Neuron (in vitro differentiated cells): ENCODE results near the gene CCL8.

ENCODE experiments used
- H2AFZ ChIP-seq: one replicate; pipeline ENCODE4 v1.6.1; 2013; ENCODE audit warnings: low read depth, mild to moderate bottlenecking, inconsistent platforms, low read length, moderate library complexity
- H3K27me3 ChIP-seq: one replicate; pipeline ENCODE4 v1.6.1; 2013; ENCODE audit warnings: low read length; ENCODE audit not compliant: insufficient read depth
- H3K36me3 ChIP-seq: one replicate; pipeline ENCODE4 v1.6.1; 2013; ENCODE audit warnings: low read length; ENCODE audit not compliant: insufficient read depth
- H3K4me1 ChIP-seq: one replicate; pipeline ENCODE4 v1.6.1; 2013; ENCODE audit warnings: low read length; ENCODE audit not compliant: insufficient read depth
- H3K4me3 ChIP-seq: 2 replicates; pipeline ENCODE4 v1.5.1; 2013; ENCODE audit warnings: mild to moderate bottlenecking, low read length, moderate library complexity
- H3K9me3 ChIP-seq: one replicate; pipeline ENCODE4 v1.6.1; 2013; ENCODE audit warnings: low read length

CCL8 gene

DNA sequence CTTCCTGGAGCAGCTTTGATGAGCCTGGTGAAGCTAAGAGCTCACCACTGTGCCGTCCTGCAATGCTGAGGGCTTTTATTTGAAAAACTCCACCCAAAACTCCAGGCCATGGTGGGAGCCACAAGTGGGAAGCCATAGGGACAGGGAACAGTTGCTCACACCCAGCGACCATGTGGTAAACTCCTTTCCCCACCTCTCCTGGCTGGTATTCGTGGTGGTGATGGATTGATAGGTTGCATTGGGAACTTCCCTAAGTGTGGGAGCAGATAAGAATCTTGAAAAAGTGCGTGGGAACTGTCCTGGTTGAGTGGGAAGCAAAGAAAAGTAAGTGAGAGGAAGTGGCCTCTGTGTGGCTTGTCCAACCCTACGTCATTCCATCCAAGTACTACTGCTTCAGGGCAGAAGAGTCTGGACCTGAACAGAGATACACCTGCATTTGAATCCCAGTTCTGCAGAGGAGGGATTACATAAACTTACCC is 44.0 kb downstream of the CCL8 start, which contains the start of gene CCL1:
Gene CCL1, minus strand, starts transcription at position 51 of the 479 bp plus-strand sequence. CDS start 72 bp downstream, outside the sequence.
- H3K4me3 ChIP-seq = no peak within 1 kb of the TSS
- H3K9me3 ChIP-seq = no peaks in the 10 kb centered on the region
- H3K36me3 ChIP-seq = no peaks in the 10 kb centered on the region
- no peaks in the 10 kb centered on the region for H3K27me3 ChIP-seq
- H3K4me1 ChIP-seq = no peaks in the 10 kb centered on the region
- no peak within 1 kb of the TSS for H2AFZ ChIP-seq

DNA sequence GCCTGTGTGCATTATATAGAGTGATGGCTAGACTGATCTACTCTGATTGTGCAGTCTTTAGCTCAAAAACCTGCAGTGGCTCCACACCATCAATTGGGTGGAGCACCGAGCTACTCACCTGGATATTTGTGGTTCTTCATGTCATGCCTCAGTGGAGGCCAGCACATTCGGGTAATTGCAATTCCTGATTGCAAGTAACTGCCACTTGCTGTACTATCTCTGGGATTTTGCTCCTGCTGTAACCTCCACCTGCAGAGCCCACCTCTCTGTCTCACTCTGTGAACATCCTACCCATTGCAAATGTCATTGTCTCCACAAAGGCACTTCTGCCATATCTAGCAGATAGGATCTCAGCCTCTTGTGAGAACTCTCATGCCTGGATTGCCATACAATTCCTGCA is 45.5 kb downstream of the CCL8 start:
- Histone ChIP-seq H3K4me1 (no peaks in the 10 kb centered on the region), H3K36me3 (no peaks in the 10 kb centered on the region), H3K9me3 (no peaks in the 10 kb centered on the region), H2AFZ (no peak overlapping the region), H3K27me3 (no peaks in the 10 kb centered on the region), H3K4me3 (no peak overlapping the region)

DNA sequence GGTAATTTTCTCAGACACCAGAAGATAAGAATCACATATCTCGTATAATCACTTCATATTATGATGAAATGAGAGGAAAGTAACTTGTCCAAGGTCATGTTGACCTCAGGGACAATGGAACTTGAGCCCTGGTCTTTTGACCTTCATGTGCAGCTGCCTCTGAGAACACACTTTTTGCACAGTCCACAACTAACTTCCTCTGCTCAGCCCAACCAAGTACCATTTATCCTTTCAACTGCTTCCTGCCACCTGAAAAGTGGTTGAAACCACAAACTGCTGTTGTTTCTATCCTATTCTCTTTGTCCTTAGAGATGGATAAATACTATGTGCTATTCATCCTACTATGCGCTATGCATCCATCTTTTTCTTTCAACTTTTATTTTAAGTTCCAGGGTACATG is 46.1 kb downstream of the CCL8 start:
- Histone ChIP-seq H3K4me1 (no peaks in the 10 kb centered on the region), H3K4me3 (no peak overlapping the region), H3K9me3 (no peaks in the 10 kb centered on the region), H3K36me3 (no peaks in the 10 kb centered on the region), H3K27me3 (no peaks in the 10 kb centered on the region), H2AFZ (no peak overlapping the region)

DNA sequence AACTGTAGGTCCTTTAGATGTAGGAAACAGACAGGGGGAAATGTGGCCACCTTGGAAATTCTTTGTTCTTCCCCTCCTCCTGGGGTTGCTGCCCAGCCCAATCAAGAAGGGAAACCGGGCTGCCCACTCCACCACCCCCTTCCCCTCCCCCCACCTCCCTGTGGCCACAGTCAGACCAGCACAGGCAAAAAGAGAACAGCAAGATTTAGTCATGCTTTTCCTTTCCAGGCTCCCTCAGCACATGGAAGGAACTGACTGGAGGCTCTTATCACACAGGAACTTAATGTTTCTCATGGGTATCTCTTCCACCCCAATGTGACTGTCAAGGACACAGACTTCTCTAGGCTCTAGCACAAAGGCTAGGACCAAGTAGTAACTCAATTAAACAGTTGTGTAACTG is 46.8 kb downstream of the CCL8 start:
- no peaks in the 10 kb centered on the region for H3K4me1 ChIP-seq
- no peak overlapping the region for H3K4me3 ChIP-seq

DNA sequence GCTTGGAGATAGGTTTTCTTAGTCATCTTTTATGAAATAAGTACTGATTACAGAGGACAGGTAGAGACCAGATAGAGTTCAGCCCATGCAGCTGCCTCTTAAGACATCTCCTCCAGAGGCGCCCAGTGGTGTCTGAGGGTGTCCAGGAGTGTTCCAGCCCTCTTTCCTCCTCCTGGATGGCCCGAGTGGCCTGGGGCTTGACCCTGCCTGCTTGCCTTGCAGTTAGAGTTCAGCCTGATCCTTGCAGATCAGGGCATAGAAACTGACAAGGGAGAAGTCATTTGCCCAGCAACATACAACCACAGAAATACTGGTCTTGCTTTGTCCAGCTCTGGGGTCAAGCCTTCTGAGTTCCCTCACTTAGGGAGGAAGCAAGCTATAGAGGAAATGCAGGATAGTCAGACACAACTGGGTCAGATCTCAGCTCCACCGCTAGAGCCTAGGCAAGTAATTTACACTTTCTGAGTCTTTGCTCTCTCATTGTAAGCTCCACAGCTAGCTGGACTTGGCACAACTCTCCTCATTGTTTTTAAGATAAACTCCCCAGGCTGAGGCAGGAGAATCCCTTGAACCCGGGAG is 47.4 kb downstream of the CCL8 start:
- H3K27me3 ChIP-seq = no peaks in the 10 kb centered on the region
- H2AFZ ChIP-seq = no peak overlapping the region
- H3K36me3 ChIP-seq = no peaks in the 10 kb centered on the region
- H3K9me3 ChIP-seq = no peaks in the 10 kb centered on the region
- H3K4me3 ChIP-seq = no peak overlapping the region
- H3K4me1 ChIP-seq = no peaks in the 10 kb centered on the region

More for the DNA sequence above, 46.8 kb downstream of the CCL8 start:
- Histone ChIP-seq H3K36me3 (no peaks in the 10 kb centered on the region), H2AFZ (no peak overlapping the region), H3K27me3 (no peaks in the 10 kb centered on the region), H3K9me3 (no peaks in the 10 kb centered on the region)

DNA sequence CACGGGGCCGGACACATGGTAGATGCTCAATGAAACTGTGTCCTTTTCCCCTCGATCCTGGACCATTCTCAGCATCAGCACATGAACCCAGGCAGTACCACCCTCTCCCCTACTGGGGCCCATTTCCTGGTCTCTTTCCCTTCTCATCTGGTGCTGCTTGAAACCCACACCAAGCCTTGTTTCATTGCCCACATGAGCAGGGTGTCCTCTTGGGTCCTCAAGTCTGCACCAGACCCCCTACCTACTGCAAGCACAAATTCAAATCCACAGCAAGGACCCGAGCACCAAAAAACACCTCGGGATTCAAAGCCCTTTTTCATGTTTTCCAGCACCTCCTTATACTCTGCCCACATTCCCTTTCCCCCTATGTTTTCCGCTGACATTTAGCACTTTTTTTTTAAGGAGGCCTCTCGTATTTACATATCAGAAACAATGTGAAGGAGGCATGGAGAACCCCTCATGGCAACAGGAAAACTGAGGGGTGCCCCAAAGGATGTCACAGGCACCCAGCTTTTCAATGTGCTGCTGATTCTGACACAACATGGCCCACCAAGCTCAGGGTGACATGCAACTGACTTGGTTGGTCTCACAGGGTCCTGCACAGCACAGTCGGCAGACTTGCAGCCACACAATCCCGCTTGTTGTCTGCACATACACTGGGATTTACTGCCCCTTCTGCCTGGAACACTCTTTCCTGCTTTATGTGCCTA is 48.4 kb downstream of the CCL8 start:
- H2AFZ ChIP-seq = no peak overlapping the region
- no peaks in the 10 kb centered on the region for H3K27me3 ChIP-seq
- no peak overlapping the region for H3K4me3 ChIP-seq
- no peaks in the 10 kb centered on the region for H3K36me3 ChIP-seq
- H3K9me3 ChIP-seq = no peaks in the 10 kb centered on the region
- no peaks in the 10 kb centered on the region for H3K4me1 ChIP-seq

DNA sequence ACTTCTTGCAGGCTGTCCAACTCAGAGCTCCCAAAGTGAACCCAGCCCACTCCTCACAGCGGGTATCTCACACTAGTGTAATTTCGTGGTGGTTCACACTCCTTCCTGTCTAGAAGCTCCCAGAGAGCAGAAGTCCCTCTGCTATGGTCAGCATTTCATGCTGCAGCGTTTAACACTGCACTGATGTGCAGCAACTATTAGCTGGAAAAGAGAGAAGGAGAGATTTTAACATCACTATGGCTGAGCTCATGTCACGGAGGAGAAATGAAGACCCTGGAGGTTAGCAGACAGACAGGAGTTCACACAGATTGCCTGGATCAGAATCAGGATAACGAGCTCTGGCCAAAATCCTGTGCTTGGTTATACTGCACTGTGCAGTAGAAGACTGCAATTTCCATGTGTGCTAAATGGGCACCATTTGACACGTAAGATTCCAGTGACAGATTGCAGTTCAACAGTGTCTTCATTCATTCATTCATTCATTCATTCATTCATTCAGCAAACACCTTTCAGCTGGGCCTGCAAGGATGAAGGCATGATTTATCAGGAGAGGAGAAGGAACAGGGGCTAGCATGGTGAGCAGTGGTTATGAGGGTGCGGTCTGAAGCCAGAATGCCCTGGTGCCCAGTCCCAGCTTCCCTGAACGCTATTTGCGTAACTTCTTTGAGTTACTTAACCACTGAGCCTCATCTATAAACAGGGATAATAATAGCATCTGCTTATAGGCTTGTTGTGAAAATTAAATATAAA is 49.1 kb downstream of the CCL8 start:
- Histone ChIP-seq H2AFZ (no peak overlapping the region), H3K9me3 (no peaks in the 10 kb centered on the region), H3K36me3 (no peaks in the 10 kb centered on the region), H3K27me3 (no peaks in the 10 kb centered on the region), H3K4me1 (no peaks in the 10 kb centered on the region), H3K4me3 (no peak overlapping the region)

DNA sequence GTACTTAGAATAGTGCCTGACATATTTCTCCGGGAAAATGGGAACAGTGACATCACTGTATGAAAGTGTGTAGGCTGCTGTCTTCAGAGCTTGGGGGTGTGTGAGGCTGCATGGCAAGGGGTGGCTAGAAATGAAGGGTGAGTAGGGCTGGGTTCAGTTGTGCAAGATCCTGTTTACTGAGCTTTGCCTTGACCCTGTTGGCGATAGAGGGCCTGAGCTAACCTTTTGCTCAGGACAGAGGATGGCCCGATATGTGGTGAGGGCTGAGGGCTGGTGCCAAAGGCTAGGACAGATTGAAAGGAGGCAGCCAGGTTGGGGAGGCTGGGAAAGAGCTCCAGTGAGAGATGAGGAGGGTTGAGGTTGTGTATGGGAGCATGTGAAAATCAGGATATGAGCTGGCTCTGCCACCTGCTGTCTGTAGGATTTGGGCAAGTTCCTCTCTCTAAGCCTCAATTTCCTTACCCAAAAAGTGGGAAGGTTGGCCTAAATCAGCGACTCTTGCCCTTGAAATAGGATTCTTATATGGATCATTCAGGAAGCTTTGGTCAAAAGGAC is 49.8 kb downstream of the CCL8 start:
- Histone ChIP-seq H2AFZ (no peak overlapping the region), H3K4me3 (no peak overlapping the region), H3K4me1 (no peaks in the 10 kb centered on the region), H3K9me3 (no peaks in the 10 kb centered on the region), H3K27me3 (no peaks in the 10 kb centered on the region), H3K36me3 (no peaks in the 10 kb centered on the region)

DNA sequence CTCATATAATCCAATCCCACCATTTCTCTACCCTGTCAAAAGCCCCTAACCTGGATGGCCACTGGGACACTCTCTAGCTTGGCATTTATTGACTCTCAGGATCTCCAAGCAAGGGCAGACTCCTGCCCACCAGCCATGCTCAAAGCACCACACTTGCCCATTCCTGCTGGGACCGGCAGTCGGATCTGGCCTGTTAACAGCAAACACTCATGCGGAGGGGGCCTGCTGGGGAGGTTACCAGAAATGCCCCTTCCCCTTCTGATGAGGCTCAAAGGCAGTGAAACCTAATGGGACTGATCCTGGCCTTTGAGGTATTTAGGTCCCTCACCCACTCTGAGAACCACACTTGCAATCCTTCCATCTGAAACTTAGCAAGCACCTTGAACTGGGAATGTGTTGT is 50.3 kb downstream of the CCL8 start:
- H3K9me3 ChIP-seq = no peaks in the 10 kb centered on the region
- no peak overlapping the region for H2AFZ ChIP-seq
- H3K4me1 ChIP-seq = no peaks in the 10 kb centered on the region
- H3K4me3 ChIP-seq = no peak overlapping the region
- H3K36me3 ChIP-seq = no peaks in the 10 kb centered on the region
- H3K27me3 ChIP-seq = no peaks in the 10 kb centered on the region

DNA sequence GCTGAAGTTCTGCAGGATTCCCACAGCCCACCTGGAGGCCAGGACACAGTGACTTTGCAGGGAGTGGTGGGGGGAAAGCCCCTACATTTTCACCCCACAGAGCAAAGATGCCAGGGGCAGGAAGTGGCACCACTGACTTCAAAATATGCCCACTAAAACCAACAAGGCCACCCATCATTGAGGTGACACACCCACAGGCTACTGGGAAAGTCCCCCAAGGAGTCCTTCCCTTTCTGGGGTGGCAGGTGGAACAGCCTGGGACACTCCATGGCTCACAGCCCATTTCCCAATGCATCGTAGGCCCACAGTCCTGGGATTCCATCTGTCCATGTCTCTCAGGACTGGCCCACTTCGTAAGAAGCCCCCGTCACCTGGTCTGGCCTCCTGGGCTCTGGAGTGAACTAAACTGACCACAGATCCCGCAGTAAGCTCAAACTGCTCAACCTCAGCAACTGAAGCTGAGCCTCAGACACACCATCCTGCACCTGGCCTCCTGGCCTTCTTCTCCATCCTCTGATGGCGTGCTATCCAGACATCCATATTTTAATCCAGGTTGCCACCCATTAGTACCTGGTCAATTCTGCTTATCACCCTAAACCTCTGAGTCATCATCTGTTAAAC is 51.3 kb downstream of the CCL8 start:
- no peaks in the 10 kb centered on the region for H3K27me3 ChIP-seq
- H3K36me3 ChIP-seq = no peaks in the 10 kb centered on the region
- H2AFZ ChIP-seq = no peak overlapping the region
- H3K9me3 ChIP-seq = no peaks in the 10 kb centered on the region
- H3K4me1 ChIP-seq = no peaks in the 10 kb centered on the region
- H3K4me3 ChIP-seq = no peak overlapping the region

DNA sequence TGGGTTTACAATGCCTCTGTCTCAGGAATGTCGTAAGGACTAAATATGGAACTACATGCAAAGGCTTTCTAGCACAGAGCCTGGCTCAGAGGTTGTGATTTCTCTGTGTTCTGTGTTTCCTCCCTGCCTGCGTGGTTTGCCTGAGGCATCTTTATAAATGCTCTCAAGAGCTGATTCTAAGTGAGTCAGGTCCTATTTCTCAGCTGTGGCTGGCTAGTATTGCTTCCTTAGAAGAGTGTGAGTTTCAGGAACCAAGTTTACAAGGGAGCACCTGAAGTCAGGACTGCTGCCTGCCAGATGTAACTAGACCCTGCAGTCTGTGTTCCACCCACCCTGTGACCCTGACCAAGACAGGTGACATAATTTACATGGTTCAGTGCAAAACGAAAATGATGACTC is 51.8 kb downstream of the CCL8 start:
- Histone ChIP-seq H3K4me3 (no peak overlapping the region), H2AFZ (no peak overlapping the region), H3K4me1 (no peaks in the 10 kb centered on the region), H3K9me3 (no peaks in the 10 kb centered on the region), H3K36me3 (no peaks in the 10 kb centered on the region), H3K27me3 (no peaks in the 10 kb centered on the region)
